HepG2 (cell line): ENCODE measurements around the gene SLC39A2. TPM values are rescaled to one million over a fixed set of nuclear protein-coding genes. Genes with fewer than 3 reads are reported as not detected.

Source experiments
- ADNP ChIP-seq: sonication (generic); formaldehyde crosslinking; IDR thresholded peaks from 2 replicates; pipeline ENCODE4 v1.4.0; 2020; ENCODE audit warnings: missing genetic modification reagents
- ESRRA ChIP-seq: sonication (generic); formaldehyde crosslinking; IDR thresholded peaks from 2 replicates; pipeline ENCODE4 v1.5.1; 2020; ENCODE audit warnings: mild to moderate bottlenecking, low read depth, missing genetic modification reagents
- GPN1 ChIP-seq: sonication (generic); formaldehyde crosslinking; IDR thresholded peaks from 2 replicates; pipeline ENCODE4 v1.5.1; 2020; ENCODE audit warnings: missing genetic modification reagents, borderline replicate concordance
- HNF4G ChIP-seq, 2 experiments: sonication (generic) in 1 of 2; formaldehyde crosslinking in 1 of 2; IDR thresholded peaks; 2 replicates each; pipeline versions ENCODE4 v1.4.0 to v1.6.1; 2011 to 2020; ENCODE audit warnings: borderline replicate concordance in 2 of 2, low read depth in 2 of 2, mild to moderate bottlenecking in 2 of 2, low read length in 1 of 2, missing genetic modification reagents in 1 of 2, moderate library complexity in 1 of 2
- KDM4B ChIP-seq: sonication (generic); formaldehyde crosslinking; IDR thresholded peaks from 2 replicates; pipeline ENCODE4 v1.4.0; 2020; ENCODE audit warnings: missing genetic modification reagents
- MYC ChIP-seq: sonication (generic); formaldehyde crosslinking; IDR thresholded peaks from 2 replicates; pipeline ENCODE4 v1.9.0; 2021; ENCODE audit warnings: missing genetic modification reagents, borderline replicate concordance
- NR2F2 ChIP-seq: IDR thresholded peaks from 2 replicates; pipeline ENCODE4 v1.6.1; 2012; ENCODE audit warnings: low read depth, inconsistent platforms, borderline replicate concordance
- RORA ChIP-seq: sonication (generic); formaldehyde crosslinking; IDR thresholded peaks from 2 replicates; pipeline ENCODE4 v1.5.0; 2020; ENCODE audit warnings: mild to moderate bottlenecking, missing genetic modification reagents, moderate library complexity
- ZFP36L2 ChIP-seq: sonication (generic); formaldehyde crosslinking; IDR thresholded peaks from 2 replicates; pipeline ENCODE4 v1.4.0; 2020; ENCODE audit warnings: missing genetic modification reagents
- ZFX ChIP-seq: sonication (generic); formaldehyde crosslinking; IDR thresholded peaks from 2 replicates; pipeline ENCODE4 v1.4.0; 2020; ENCODE audit warnings: mild to moderate bottlenecking, low read depth, missing genetic modification reagents, moderate library complexity
- ZFYVE20 ChIP-seq: sonication (generic); formaldehyde crosslinking; IDR thresholded peaks from 2 replicates; pipeline ENCODE4 v1.8.0; 2023; ENCODE audit warnings: low read depth, mild to moderate bottlenecking, moderate library complexity, missing genetic modification reagents, borderline replicate concordance
- ZMYM2 ChIP-seq: sonication (generic); formaldehyde crosslinking; IDR thresholded peaks from 2 replicates; pipeline ENCODE4 v1.8.0; 2022; ENCODE audit warnings: mild to moderate bottlenecking, missing genetic modification reagents
- ZNF136 ChIP-seq: sonication (generic); formaldehyde crosslinking; IDR thresholded peaks from 2 replicates; pipeline ENCODE4 v1.8.1; 2022; ENCODE audit warnings: low read depth, mild to moderate bottlenecking, moderate library complexity, missing genetic modification reagents
- ZNF431 ChIP-seq: sonication (generic); formaldehyde crosslinking; IDR thresholded peaks from 2 replicates; pipeline ENCODE4 v1.9.0; 2022; ENCODE audit warnings: missing genetic modification reagents, low read depth, mild to moderate bottlenecking, borderline replicate concordance
- ZNF670 ChIP-seq: sonication (generic); formaldehyde crosslinking; IDR thresholded peaks from 2 replicates; pipeline ENCODE4 v1.8.0; 2022; ENCODE audit warnings: mild to moderate bottlenecking, missing genetic modification reagents, borderline replicate concordance
- polyA plus RNA-seq, 8 experiments: library from polyadenylated mRNA; depleted of rRNA in 3 of 8; stranded (reverse) in 7 of 8; unstranded in 1 of 8; fragments of >200 nt; fragmentation: Illumina TruSeq in 4 of 8; extraction: Trizol in 4 of 8; gene quantifications; 2 replicates each; pipeline versions ENCODE4 v1.2.1 to v1.2.3, GENCODE V29; 2011 to 2016; ENCODE audit warnings: low read depth in 4 of 8, missing spikeins in 1 of 8, mixed read lengths in 1 of 8; ENCODE audit not compliant: insufficient read depth in 1 of 8
- total RNA-seq, 5 experiments: library from RNA; depleted of rRNA; stranded (reverse); fragments of >200 nt; fragmentation: Illumina TruSeq; extraction: Trizol; gene quantifications; 2 replicates each; pipeline ENCODE4 v1.2.3, GENCODE V29; 2016; ENCODE audit warnings: low read depth in 1 of 5
- TF ChIP-seq, protein P1 (sequence below): IDR thresholded peaks from 2 replicates; pipeline ENCODE4 v1.4.0; 2020; ENCODE audit warnings: mild to moderate bottlenecking, missing genetic modification reagents
- TF ChIP-seq, protein P2 (sequence below): sonication (generic); formaldehyde crosslinking; IDR thresholded peaks from 2 replicates; pipeline ENCODE4 v1.4.0; 2020; ENCODE audit warnings: missing genetic modification reagents
- TF ChIP-seq, protein P3 (sequence below): sonication (generic); formaldehyde crosslinking; IDR thresholded peaks from 2 replicates; pipeline ENCODE4 v1.8.0; 2022; ENCODE audit warnings: mild to moderate bottlenecking, missing genetic modification reagents, borderline replicate concordance

The SLC39A2 gene
- total and polyA plus RNA-seq, 2 of the 13 experiments (the other 11 are each of a cell fraction or from before 2014, with no cell fraction given): 0.08 to 0.11 TPM

DNA sequence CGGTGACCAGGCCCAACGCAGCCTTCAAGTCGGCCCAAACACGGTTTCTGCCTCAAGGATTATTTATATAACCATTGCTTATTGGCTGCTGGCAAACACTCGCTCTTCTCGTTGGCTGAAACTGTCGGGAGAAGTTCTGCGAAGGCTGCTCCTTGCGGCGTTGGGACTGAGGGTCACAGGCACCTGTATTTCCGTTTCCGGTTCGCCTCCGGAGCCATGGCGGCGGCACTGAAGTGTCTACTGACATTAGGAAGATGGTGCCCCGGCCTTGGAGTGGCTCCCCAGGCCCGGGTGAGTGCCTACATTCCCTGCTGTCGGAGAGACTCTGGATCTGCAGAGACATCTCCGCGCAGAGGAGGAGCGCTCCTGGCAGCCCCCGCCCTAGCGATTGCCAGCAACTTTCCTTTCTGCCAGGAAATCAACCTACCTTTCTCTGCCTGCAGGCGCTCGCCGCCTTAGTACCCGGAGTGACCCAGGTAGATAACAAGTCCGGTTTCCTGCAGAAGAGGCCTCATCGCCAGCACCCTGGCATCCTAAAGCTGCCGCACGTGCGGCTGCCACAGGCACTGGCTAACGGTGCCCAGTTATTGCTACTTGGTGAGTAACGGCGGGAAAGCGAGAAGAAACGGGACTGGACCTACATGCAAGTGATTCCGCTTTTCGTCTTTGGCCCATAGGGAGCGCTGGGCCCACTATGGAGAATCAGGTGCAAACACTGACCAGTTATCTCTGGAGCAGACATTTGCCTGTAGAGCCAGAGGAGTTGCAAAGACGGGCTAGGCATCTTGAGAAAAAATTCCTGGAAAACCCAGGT, 9.1 kb upstream of the SLC39A2 start, which contains the start of gene METTL17 (continued):
- TF ChIP-seq ZNF136 (no peak), GPN1 (CRISPR knock-in tag) (no peak), MYC (CRISPR knock-in tag) (peak; percentile 68; the same call in 1 of the 2 replicates), HNF4G (IDR thresholded peaks at IDR 0.05; ENCODE audit: borderline replicate concordance, low read depth, low read length) (no peak), HNF4G (CRISPR knock-in tag; IDR thresholded peaks at IDR 0.05; ENCODE audit: borderline replicate concordance, low read depth) (peak; percentile 38; the same call in 1 of the 2 replicates), KDM4B (CRISPR knock-in tag) (peak; percentile 57; the same call in 1 of the 2 replicates), ESRRA (CRISPR knock-in tag) (peak; percentile 35; the same call in 1 of the 2 replicates), ZNF431 (CRISPR knock-in tag) (no peak), RORA (CRISPR knock-in tag) (no peak), ZMYM2 (CRISPR knock-in tag) (no peak), ADNP (no peak), ZFP36L2 (no peak), ZFX (CRISPR knock-in tag) (peak; percentile 97), NR2F2 (peak; percentile 74; the same call in 1 of the 2 replicates), ZFYVE20 (CRISPR knock-in tag) (peak; percentile 12; the same call in 1 of the 2 replicates), ZNF670 (CRISPR knock-in tag) (no peak)
- TF ChIP-seq, protein P1, sequence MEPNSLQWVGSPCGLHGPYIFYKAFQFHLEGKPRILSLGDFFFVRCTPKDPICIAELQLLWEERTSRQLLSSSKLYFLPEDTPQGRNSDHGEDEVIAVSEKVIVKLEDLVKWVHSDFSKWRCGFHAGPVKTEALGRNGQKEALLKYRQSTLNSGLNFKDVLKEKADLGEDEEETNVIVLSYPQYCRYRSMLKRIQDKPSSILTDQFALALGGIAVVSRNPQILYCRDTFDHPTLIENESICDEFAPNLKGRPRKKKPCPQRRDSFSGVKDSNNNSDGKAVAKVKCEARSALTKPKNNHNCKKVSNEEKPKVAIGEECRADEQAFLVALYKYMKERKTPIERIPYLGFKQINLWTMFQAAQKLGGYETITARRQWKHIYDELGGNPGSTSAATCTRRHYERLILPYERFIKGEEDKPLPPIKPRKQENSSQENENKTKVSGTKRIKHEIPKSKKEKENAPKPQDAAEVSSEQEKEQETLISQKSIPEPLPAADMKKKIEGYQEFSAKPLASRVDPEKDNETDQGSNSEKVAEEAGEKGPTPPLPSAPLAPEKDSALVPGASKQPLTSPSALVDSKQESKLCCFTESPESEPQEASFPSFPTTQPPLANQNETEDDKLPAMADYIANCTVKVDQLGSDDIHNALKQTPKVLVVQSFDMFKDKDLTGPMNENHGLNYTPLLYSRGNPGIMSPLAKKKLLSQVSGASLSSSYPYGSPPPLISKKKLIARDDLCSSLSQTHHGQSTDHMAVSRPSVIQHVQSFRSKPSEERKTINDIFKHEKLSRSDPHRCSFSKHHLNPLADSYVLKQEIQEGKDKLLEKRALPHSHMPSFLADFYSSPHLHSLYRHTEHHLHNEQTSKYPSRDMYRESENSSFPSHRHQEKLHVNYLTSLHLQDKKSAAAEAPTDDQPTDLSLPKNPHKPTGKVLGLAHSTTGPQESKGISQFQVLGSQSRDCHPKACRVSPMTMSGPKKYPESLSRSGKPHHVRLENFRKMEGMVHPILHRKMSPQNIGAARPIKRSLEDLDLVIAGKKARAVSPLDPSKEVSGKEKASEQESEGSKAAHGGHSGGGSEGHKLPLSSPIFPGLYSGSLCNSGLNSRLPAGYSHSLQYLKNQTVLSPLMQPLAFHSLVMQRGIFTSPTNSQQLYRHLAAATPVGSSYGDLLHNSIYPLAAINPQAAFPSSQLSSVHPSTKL (CRISPR knock-in tag): peak; percentile 43
- TF ChIP-seq, protein P2, sequence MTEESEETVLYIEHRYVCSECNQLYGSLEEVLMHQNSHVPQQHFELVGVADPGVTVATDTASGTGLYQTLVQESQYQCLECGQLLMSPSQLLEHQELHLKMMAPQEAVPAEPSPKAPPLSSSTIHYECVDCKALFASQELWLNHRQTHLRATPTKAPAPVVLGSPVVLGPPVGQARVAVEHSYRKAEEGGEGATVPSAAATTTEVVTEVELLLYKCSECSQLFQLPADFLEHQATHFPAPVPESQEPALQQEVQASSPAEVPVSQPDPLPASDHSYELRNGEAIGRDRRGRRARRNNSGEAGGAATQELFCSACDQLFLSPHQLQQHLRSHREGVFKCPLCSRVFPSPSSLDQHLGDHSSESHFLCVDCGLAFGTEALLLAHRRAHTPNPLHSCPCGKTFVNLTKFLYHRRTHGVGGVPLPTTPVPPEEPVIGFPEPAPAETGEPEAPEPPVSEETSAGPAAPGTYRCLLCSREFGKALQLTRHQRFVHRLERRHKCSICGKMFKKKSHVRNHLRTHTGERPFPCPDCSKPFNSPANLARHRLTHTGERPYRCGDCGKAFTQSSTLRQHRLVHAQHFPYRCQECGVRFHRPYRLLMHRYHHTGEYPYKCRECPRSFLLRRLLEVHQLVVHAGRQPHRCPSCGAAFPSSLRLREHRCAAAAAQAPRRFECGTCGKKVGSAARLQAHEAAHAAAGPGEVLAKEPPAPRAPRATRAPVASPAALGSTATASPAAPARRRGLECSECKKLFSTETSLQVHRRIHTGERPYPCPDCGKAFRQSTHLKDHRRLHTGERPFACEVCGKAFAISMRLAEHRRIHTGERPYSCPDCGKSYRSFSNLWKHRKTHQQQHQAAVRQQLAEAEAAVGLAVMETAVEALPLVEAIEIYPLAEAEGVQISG: peak; percentile 94
- TF ChIP-seq, protein P3, sequence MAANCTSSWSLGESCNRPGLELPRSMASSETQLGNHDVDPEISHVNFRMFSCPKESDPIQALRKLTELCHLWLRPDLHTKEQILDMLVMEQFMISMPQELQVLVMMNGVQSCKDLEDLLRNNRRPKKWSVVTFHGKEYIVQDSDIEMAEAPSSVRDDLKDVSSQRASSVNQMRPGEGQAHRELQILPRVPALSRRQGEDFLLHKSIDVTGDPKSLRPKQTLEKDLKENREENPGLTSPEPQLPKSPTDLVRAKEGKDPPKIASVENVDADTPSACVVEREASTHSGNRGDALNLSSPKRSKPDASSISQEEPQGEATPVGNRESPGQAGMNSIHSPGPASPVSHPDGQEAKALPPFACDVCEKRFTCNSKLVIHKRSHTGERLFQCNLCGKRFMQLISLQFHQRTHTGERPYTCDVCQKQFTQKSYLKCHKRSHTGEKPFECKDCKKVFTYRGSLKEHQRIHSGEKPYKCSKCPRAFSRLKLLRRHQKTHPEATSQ: peak; percentile 89
